Liver (tissue), 9 donors: ENCODE data around the gene PITPNC1. TPM values are rescaled to one million over a fixed set of nuclear protein-coding genes. Genes with fewer than 3 reads are reported as not detected.

Source experiments
- DNase-seq: peaks from one replicate; pipeline ENCODE4 v3.0.0-alpha.2; 2017; ENCODE audit warnings: low spot score
- H3K27ac ChIP-seq, 2 donors: one replicate each; pipeline ENCODE4 v1.7.0; 2013; ENCODE audit warnings: inconsistent platforms in 2 of 2, low read length in 2 of 2, control low read depth in 1 of 2, low read depth in 1 of 2, mild to moderate bottlenecking in 1 of 2
- H3K27me3 ChIP-seq, 4 donors: one replicate each; pipeline versions ENCODE4 v1.6.1 to v1.7.0; 2013; ENCODE audit warnings: low read length in 3 of 4, inconsistent platforms in 1 of 4, mild to moderate bottlenecking in 1 of 4, moderate library complexity in 1 of 4; ENCODE audit not compliant: control insufficient read depth in 4 of 4, insufficient read depth in 4 of 4
- H3K36me3 ChIP-seq, 4 donors: one replicate each; pipeline versions ENCODE4 v1.6.1 to v1.7.0; 2013; ENCODE audit warnings: low read length in 3 of 4, mild to moderate bottlenecking in 3 of 4, low read depth in 1 of 4, moderate library complexity in 1 of 4; ENCODE audit not compliant: control insufficient read depth in 4 of 4, insufficient read depth in 3 of 4
- H3K4me1 ChIP-seq, 4 donors: one replicate each; pipeline versions ENCODE4 v1.6.1 to v1.7.0; 2013; ENCODE audit warnings: low read length in 3 of 4, mild to moderate bottlenecking in 3 of 4, moderate library complexity in 1 of 4; ENCODE audit not compliant: control insufficient read depth in 4 of 4, insufficient read depth in 4 of 4
- H3K4me3 ChIP-seq, 3 donors: one replicate each; pipeline versions ENCODE4 v1.6.1 to v1.7.0; 2013; ENCODE audit warnings: low read length in 3 of 3, control low read depth in 1 of 3, low read depth in 1 of 3, mild to moderate bottlenecking in 1 of 3
- H3K9ac ChIP-seq, 2 donors: one replicate each; pipeline ENCODE4 v1.7.0; 2013; ENCODE audit warnings: low read length in 2 of 2, mild to moderate bottlenecking in 2 of 2, moderate library complexity in 2 of 2, control low read depth in 1 of 2, low read depth in 1 of 2
- H3K9me3 ChIP-seq, 4 donors: one replicate each; pipeline versions ENCODE4 v1.6.1 to v1.7.0; 2013; ENCODE audit warnings: low read length in 3 of 4; ENCODE audit not compliant: control insufficient read depth in 4 of 4
- ATF3 ChIP-seq: IDR thresholded peaks from 2 replicates; pipeline ENCODE4 v1.6.1; 2016; ENCODE audit warnings: antibody characterized with exemption
- CTCF ChIP-seq: fragments of 150-350 bp; IDR thresholded peaks from 2 replicates; pipeline ENCODE4 v1.5.1; 2017; ENCODE audit warnings: improper control_type of control experiment, low read depth, low read length; ENCODE audit not compliant: missing input control
- EGR1 ChIP-seq, 2 donors: IDR thresholded peaks; 2 replicates each; pipeline ENCODE4 v1.6.1; 2016 to 2018; ENCODE audit warnings: antibody characterized with exemption in 2 of 2, low read depth in 2 of 2
- FOXA1 ChIP-seq: IDR thresholded peaks from 2 replicates; pipeline ENCODE4 v1.6.1; 2016; ENCODE audit warnings: antibody characterized with exemption
- FOXA2 ChIP-seq: IDR thresholded peaks from 2 replicates; pipeline ENCODE4 v1.6.1; 2016; ENCODE audit warnings: antibody characterized with exemption
- GABPA ChIP-seq, 2 donors: IDR thresholded peaks in 1 of 2; conservative IDR thresholded peaks in 1 of 2; 2 replicates each; pipeline ENCODE4 v1.6.1; 2016; ENCODE audit warnings: antibody characterized with exemption in 2 of 2, mild to moderate bottlenecking in 1 of 2, moderate library complexity in 1 of 2
- HNF4A ChIP-seq, 2 donors: conservative IDR thresholded peaks; 2 replicates each; pipeline ENCODE4 v1.6.1; 2016; ENCODE audit warnings: antibody characterized with exemption in 2 of 2, mild to moderate bottlenecking in 2 of 2
- HNF4G ChIP-seq: IDR thresholded peaks from 2 replicates; pipeline ENCODE4 v1.6.1; 2016; ENCODE audit warnings: antibody characterized with exemption
- JUND ChIP-seq, 2 donors: IDR thresholded peaks; 2 replicates each; pipeline ENCODE4 v1.6.1; 2016; ENCODE audit warnings: antibody characterized with exemption in 2 of 2
- MAX ChIP-seq: IDR thresholded peaks from 2 replicates; pipeline ENCODE4 v1.6.1; 2016; ENCODE audit warnings: antibody characterized with exemption
- NR2F2 ChIP-seq: IDR thresholded peaks from 2 replicates; pipeline ENCODE4 v1.6.1; 2016; ENCODE audit warnings: antibody characterized with exemption
- RAD21 ChIP-seq, 2 donors: IDR thresholded peaks; 2 replicates each; pipeline ENCODE4 v1.6.1; 2016; ENCODE audit warnings: antibody characterized with exemption in 2 of 2, mild to moderate bottlenecking in 2 of 2
- REST ChIP-seq: IDR thresholded peaks from 2 replicates; pipeline ENCODE4 v1.6.1; 2016; ENCODE audit warnings: antibody characterized with exemption, mild to moderate bottlenecking
- RXRA ChIP-seq, 2 donors: IDR thresholded peaks; 2 replicates each; pipeline ENCODE4 v1.6.1; 2017 to 2018; ENCODE audit warnings: antibody characterized with exemption in 2 of 2, mild to moderate bottlenecking in 1 of 2
- SP1 ChIP-seq: IDR thresholded peaks from 2 replicates; pipeline ENCODE4 v1.6.1; 2018; ENCODE audit warnings: antibody characterized with exemption, mild to moderate bottlenecking
- TAF1 ChIP-seq: conservative IDR thresholded peaks from 2 replicates; pipeline ENCODE4 v1.6.1; 2016; ENCODE audit warnings: antibody characterized with exemption, mild to moderate bottlenecking
- YY1 ChIP-seq: IDR thresholded peaks from 2 replicates; pipeline ENCODE4 v1.6.1; 2016; ENCODE audit warnings: antibody characterized with exemption, mild to moderate bottlenecking
- WGBS: extraction: QIAGEN DNeasy Blood & Tissue Kit; methylation state at CpG from one replicate; pipeline ENCODE4 v1.1.7; 2013; 5-methylcytosine and 5-hydroxymethylcytosine counted together
- polyA plus RNA-seq, 2 donors: library from polyadenylated mRNA; stranded (reverse) in 1 of 2; unstranded in 1 of 2; fragments of 200-250 nt in 1 of 2; fragments of >200 nt in 1 of 2; fragmentation: Nextera tagmentation in 1 of 2; extraction: Ambion mirVana in 1 of 2; gene quantifications; one replicate each; pipeline versions ENCODE4 v1.2.1 to v1.2.3, GENCODE V29; 2013 to 2015
- total RNA-seq, 2 donors: library from RNA; depleted of rRNA; stranded (reverse); fragments of >200 nt; gene quantifications; one replicate each; pipeline ENCODE4 v1.2.3, GENCODE V29; 2014
- donor health status: healthy.
- donor health status: healthy.
- donor health status: healthy.
- donor health status: healthy.
- donor health status: healthy.

PITPNC1 gene
- total and polyA plus RNA-seq, 4 donors = 2.3 to 10.2 (median 5.7) TPM

GRCh38 chr17:67378454-67379250 is 1.6 kb downstream of the PITPNC1 start:
- Histone ChIP-seq H3K9me3 (no peaks in the 10 kb centered on the region), H3K4me1 (peaks cover 3 to 28% (median 21%) of the 10 kb centered on the region in 4 donors), H3K9ac (peak overlapping the region; percentile 41 to 94), H3K36me3 (no peaks in the 10 kb centered on the region), H3K4me3 (peak overlapping the region; percentile 74 to 86 (median 77)), H3K27me3 (no peaks in the 10 kb centered on the region), H3K27ac (peak overlapping the region; percentile 92 to 93)
- peak; percentile 76 for DNase-seq
- under 1% methylated on average over 72 of the region's 72 CpGs for WGBS
- TF ChIP-seq NR2F2 (no peak), TAF1 (peak; percentile 52), CTCF (peak; percentile 86), RXRA (IDR thresholded peaks at IDR 0.05) (no peak), RAD21 (IDR thresholded peaks at IDR 0.05) (peak; percentile 47 to 69), SP1 (peak; percentile 6), HNF4G (no peak), REST (no peak)

- H3K4me1 ChIP-seq = peaks cover 3 to 27% (median 21%) of the 10 kb centered on the region in 4 donors
- H3K27me3 ChIP-seq = no peaks in the 10 kb centered on the region
- H3K36me3 ChIP-seq = no peaks in the 10 kb centered on the region
- peak overlapping the region; percentile 41 to 87 for H3K9ac ChIP-seq
- no peaks in the 10 kb centered on the region for H3K9me3 ChIP-seq
- peak overlapping the region; percentile 74 to 92 for H3K27ac ChIP-seq
- DNase-seq = no peak
- TF ChIP-seq HNF4G (no peak), ATF3 (no peak), FOXA1 (no peak), NR2F2 (no peak)
- peak overlapping the region; percentile 61 to 77 (median 74) for H3K4me3 ChIP-seq
- 74% methylated on average over 8 of the region's 8 CpGs for WGBS
Observed at GRCh38 chr17:67379251-67379630, 2.2 kb downstream of the PITPNC1 start.

- no peaks in the 10 kb centered on the region for H3K36me3 ChIP-seq
- DNase-seq = no peak
- H3K9me3 ChIP-seq = no peaks in the 10 kb centered on the region
- H3K4me3 ChIP-seq = no peak overlapping the region
- peaks cover 2 to 33% (median 16%) of the 10 kb centered on the region in 4 donors for H3K4me1 ChIP-seq
- H3K27ac ChIP-seq = peak overlapping the region; percentile 71 to 78
- no peaks in the 10 kb centered on the region for H3K27me3 ChIP-seq
- peak overlapping the region; percentile 45 to 82 for H3K9ac ChIP-seq
- WGBS = 27% methylated on average over 1 of the region's 1 CpG
- no peak for TF ChIP-seq ATF3
- no peak for TF ChIP-seq JUND (IDR thresholded peaks at IDR 0.05)
- TF ChIP-seq YY1 = peak; percentile 32
- peak in 1 of 2 donors; percentile 7 for TF ChIP-seq GABPA (IDR thresholded peaks at IDR 0.05 in 1 of 2, conservative IDR thresholded peaks at IDR 0.05 in 1 of 2)
- TF ChIP-seq EGR1 (IDR thresholded peaks at IDR 0.05; ENCODE audit: low read depth in 2 of 2) = peak; percentile 51 to 52
- TF ChIP-seq HNF4A (conservative IDR thresholded peaks at IDR 0.05) = peak in 1 of 2 donors; percentile 50
- peak; percentile 65 for TF ChIP-seq FOXA2
- TF ChIP-seq REST = peak; percentile 25
- peak; percentile 28 for TF ChIP-seq FOXA1
- peak; percentile 24 for TF ChIP-seq MAX
- no peak for TF ChIP-seq HNF4G
- TF ChIP-seq SP1 = peak; percentile 49
- TF ChIP-seq NR2F2 = no peak
Observed at GRCh38 chr17:67381929-67382257, 4.8 kb downstream of the PITPNC1 start.
